ENCODE results near the gene EPRS1. TPM values are rescaled to one million over a fixed set of nuclear protein-coding genes. Genes with fewer than 3 reads are reported as not detected.
A peak's percentile ranks its signal among the peaks of the same experiment; 100 is the strongest.

EPRS1 gene
- total and polyA plus RNA-seq, 2 of the 4 experiments (the other 2 are of a cell fraction): 48.0 to 159 TPM

DNA sequence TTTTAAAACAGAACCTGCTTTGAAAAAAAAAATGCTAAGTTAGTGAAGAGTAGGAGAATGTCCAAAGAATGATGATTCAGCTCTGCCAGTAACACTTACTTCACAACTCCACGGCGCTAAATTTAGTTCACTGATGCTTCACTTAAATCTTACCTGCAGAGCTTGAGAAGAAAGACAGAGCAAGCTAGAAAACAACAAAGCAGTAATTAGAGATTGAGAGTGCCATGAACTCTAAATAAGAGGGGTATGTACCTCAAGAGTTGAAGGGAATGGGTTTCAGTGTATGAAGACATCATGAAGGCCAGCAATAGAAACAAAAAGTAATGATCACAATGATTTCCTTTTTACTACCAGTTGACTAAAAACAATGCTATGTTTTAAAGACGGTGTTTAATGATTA lies 32.8 kb downstream of the EPRS1 start:
- Histone ChIP-seq H2AFZ (replicated peaks; ENCODE audit: low read length, poor library complexity) (no peak overlapping the region), H3K23ac (ENCODE audit: low read depth, low read length) (no peak overlapping the region), H3K4me2 (ENCODE audit: low read depth, low read length) (peak overlapping the region; percentile 47; the same call in 1 of the 2 replicates), H3K27ac (ENCODE audit: insufficient read depth, low read length) (no peak overlapping the region), H4K20me1 (ENCODE audit: insufficient read depth, low read length) (no peaks in the 10 kb centered on the region), H3K4ac (ENCODE audit: low read depth, low read length) (no peak overlapping the region), H2AK9ac (replicated peaks; ENCODE audit: low read depth, low read length, poor library complexity) (no peak overlapping the region), H4K5ac (ENCODE audit: low read depth, low read length) (no peak overlapping the region), H3K56ac (ENCODE audit: extremely low read depth, insufficient read depth, low read length) (no peak overlapping the region), H3K9me1 (ENCODE audit: insufficient read depth, low read length) (no peaks in the 10 kb centered on the region), H2BK120ac (ENCODE audit: low read depth, low read length) (no peak overlapping the region), H3K79me1 (ENCODE audit: low read depth in 1 of 2, low read length in 2 of 2) (peaks cover 4 to 10% of the 10 kb centered on the region in 2 experiments; a peak in 2 of 4 replicates), H2AK5ac (ENCODE audit: low read depth, low read length) (no peak overlapping the region), H3K4me3 (ENCODE audit: insufficient read depth, low read depth, low read length) (no peak overlapping the region), H3K36me3 (ENCODE audit: control insufficient read depth, insufficient read depth, low read length) (peaks cover 22% of the 10 kb centered on the region), H2BK20ac (ENCODE audit: low read depth, low read length) (no peak overlapping the region), H3K18ac (ENCODE audit: low read depth, low read length) (no peak overlapping the region), H3K14ac (replicated peaks; ENCODE audit: low read depth, low read length) (no peak overlapping the region), H3K4me1 (ENCODE audit: control insufficient read depth, insufficient read depth, low read length) (no peaks in the 10 kb centered on the region), H4K8ac (ENCODE audit: low read depth in 2 of 2, low read length in 2 of 2) (no peak overlapping the region), H3K9ac (ENCODE audit: low read depth, low read length) (no peak overlapping the region), H3K9me3 (ENCODE audit: control insufficient read depth, insufficient read depth, low read length) (no peaks in the 10 kb centered on the region), H2BK5ac (ENCODE audit: low read depth, low read length, poor library complexity, severe bottlenecking) (no peak overlapping the region), H3K27me3 (ENCODE audit: control insufficient read depth, insufficient read depth, low read length) (no peaks in the 10 kb centered on the region), H4K91ac (ENCODE audit: insufficient read depth, low read depth, low read length) (no peak overlapping the region), H2BK15ac (ENCODE audit: low read depth, low read length) (no peak overlapping the region)
- peak; percentile 51; the same call in 1 of the 2 replicates for ATAC-seq (ENCODE audit: low read depth)
- ChIA-PET CTCF (no interaction called here), POLR2A (ENCODE audit: unreplicated experiment) (no interaction called here)
- in situ Hi-C loops (cut with MboI; ENCODE audit: low sequenced_read_pairs): no loop called here
- intact Hi-C loops (cut with micrococcal nuclease): no loop called here
- DNase-seq: peak; percentile 59
- WGBS, 2 experiments (ENCODE audit: extremely low coverage in 2 of 2, insufficient read length in 1 of 2): no CpG with 5 or more reads among the region's 3 CpGs
- dilution Hi-C loops (cut with HindIII; ENCODE audit: low sequenced_read_pairs, unreplicated experiment): no loop called here
- BruUV-seq (replicated peaks): no TSS peak
- no peak for TF ChIP-seq NFE2L2 (IDR thresholded peaks at IDR 0.05; ENCODE audit: low read depth, low read length)
- peak; percentile 56 for TF ChIP-seq MAFK (IDR thresholded peaks at IDR 0.05; ENCODE audit: low read depth, low read length)
